ENCODE measurements around the gene GAK. TPM values are rescaled to one million over a fixed set of nuclear protein-coding genes. Genes with fewer than 3 reads are reported as not detected.
A peak's percentile ranks its signal among the peaks of the same experiment; 100 is the strongest.
"Not testable (repeated sequence)": the region's sequence is repeated elsewhere in the genome, so short reads cannot be mapped to it uniquely, and the experiment has no call there.

GAK gene
- total RNA-seq, 1 donor from 2014 or later, result 147 TPM

DNA sequence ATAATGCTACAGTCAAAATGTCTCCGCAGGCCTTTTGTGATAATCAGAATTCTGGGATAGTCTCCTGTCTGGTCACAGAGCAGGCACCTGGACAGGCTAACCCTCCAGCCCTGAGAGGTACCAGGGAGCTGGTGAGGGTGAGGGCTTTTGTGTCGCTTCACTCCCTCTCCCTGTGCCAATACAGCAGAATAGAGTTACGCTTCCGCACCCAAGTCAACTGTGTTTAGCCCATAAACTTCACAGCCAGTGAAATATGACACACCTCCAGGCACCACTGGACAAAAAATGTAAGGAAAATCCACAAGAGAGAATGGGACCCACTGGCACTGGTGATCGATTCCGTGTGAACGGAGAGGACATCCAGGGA, 1.3 kb downstream of the GAK start:
- Mint-ChIP-seq H3K4me1 (peaks cover 41% of the 10 kb centered on the region), H3K36me3 (ENCODE audit: low read depth) (peaks cover 3% of the 10 kb centered on the region), H3K27ac (peak overlapping the region; percentile 95), H3K4me3 (peak overlapping the region; percentile 99), H3K27me3 (no peaks in the 10 kb centered on the region), H3K9me3 (no peaks in the 10 kb centered on the region)
- peak; percentile 64 for DNase-seq
- intact Hi-C loops (cut with micrococcal nuclease), result loop anchor here (1.0 to 5.0 kb wide), 3 partner anchors 9 to 149 kb away; no protein-coding TSS in a partner anchor

DNA sequence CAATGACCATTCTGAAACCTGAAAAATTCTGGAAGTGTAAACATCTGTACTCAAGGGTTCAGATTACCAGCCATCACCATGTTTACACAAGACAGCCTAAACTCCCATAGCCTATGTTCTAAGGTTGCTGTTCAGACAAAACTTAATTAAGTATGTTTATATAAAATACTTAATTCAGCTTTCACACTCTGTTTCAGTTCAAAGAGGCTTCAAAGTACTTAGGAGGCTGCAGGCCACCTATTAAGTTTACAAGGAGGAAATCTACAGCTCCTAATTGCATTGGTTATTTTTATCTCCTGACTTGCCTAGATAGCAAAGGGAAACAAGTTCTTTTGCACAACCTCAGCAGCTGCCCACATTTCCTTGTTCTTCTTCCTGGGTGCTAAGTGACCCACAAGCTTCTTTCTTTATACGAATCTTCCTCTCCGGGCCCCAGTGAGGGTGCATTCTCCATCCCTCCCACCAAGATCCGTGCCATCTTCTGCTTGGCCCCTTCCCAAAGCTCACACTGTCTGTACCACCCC, 2.0 kb downstream of the GAK start:
- peaks cover 42% of the 10 kb centered on the region for H3K4me1 Mint-ChIP-seq
- intact Hi-C loops (cut with micrococcal nuclease), result loop anchor here (1.0 to 5.0 kb wide), 3 partner anchors 8 to 148 kb away; no protein-coding TSS in a partner anchor
- H3K4me3 Mint-ChIP-seq, result peak overlapping the region; percentile 99
- no peaks in the 10 kb centered on the region for H3K27me3 Mint-ChIP-seq
- H3K36me3 Mint-ChIP-seq (ENCODE audit: low read depth), result peaks cover 3% of the 10 kb centered on the region
- H3K27ac Mint-ChIP-seq, result peak overlapping the region; percentile 95
- no peaks in the 10 kb centered on the region for H3K9me3 Mint-ChIP-seq
- peak; percentile 68 for DNase-seq

DNA sequence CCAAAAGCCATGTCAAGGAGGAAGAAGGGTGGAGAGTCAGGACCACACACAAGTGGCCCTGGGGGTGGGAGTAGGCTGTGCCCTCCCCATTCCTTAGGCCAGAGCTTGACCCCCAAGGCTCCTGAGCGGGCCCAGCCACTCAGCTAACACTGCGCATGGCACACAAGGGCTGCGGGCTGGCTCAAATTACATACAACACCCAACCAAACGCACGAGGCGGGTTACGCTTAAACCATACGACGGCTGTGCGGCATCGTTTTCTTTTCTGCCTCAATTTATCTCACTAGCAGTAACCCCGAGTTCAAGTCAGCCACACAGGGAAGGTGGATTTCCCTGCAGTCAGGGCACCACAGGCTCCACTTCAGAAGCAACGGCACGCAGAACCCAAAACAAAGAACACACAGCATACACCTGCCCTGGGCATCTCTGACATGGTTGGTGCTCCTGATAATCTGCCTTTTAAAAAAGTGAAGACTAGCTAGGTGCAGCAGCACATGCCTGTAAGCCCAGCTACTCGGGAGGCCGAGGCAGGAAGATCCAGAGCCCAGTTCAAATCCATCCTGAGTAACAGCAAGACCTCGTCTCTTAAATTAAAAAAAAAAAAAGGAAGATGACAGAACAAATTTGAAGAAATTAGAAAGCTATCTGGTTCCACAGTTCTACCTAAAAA, 2.9 kb downstream of the GAK start:
- no peaks in the 10 kb centered on the region for H3K9me3 Mint-ChIP-seq
- no peak overlapping the region for H3K27ac Mint-ChIP-seq
- no peak for DNase-seq
- intact Hi-C loops (cut with micrococcal nuclease), result no loop called here
- no peak overlapping the region for H3K4me3 Mint-ChIP-seq
- no peaks in the 10 kb centered on the region for H3K27me3 Mint-ChIP-seq
- peaks cover 50% of the 10 kb centered on the region for H3K4me1 Mint-ChIP-seq
- H3K36me3 Mint-ChIP-seq (ENCODE audit: low read depth), result peaks cover 6% of the 10 kb centered on the region

DNA sequence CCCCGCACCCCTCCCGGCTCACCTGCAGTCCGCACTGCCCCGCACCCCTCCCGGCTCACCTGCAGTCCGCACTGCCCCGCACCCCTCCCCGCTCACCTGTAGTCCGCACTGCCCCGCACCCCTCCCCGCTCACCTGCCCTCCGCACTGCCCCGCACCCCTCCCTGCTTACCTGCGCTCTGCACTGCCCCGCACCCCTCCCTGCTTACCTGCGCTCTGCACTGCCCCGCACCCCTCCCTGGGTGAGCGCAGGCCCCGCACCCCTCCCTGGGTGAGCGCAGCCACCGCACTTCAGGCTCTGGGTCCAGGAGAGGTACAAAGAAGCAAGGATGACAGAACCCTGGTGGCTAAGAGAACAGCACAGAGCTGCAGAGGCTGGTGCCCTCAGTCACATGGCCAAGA, 4.5 kb downstream of the GAK start:
- H3K9me3 Mint-ChIP-seq; H3K27ac Mint-ChIP-seq; intact Hi-C loops (cut with micrococcal nuclease); H3K4me3 Mint-ChIP-seq; H3K27me3 Mint-ChIP-seq; DNase-seq: not testable (repeated sequence)
- H3K36me3 Mint-ChIP-seq (ENCODE audit: low read depth), result peaks cover 13% of the 10 kb centered on the region
- peaks cover 48% of the 10 kb centered on the region for H3K4me1 Mint-ChIP-seq

DNA sequence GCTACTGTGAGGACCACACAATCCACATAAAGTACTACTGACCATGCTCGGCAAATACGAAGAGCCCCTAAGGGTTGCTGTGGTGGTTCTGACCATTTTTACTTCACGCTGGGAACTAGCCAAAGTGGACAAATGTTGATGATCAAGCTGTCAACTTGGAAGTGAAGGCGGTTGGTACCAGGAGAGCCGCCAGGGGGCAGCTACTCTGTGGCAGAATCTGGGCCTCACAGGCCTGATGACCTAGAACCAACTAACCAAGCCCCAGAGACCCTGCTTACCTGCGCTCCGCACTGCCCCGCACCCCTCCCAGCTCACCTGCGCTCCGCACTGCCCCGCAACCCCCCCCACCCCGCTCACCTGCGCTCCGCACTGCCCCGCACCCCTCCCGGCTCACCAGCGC, 5.6 kb downstream of the GAK start:
- H3K27ac Mint-ChIP-seq, result no peak overlapping the region
- no peaks in the 10 kb centered on the region for H3K9me3 Mint-ChIP-seq
- intact Hi-C loops (cut with micrococcal nuclease), result no loop called here
- H3K27me3 Mint-ChIP-seq, result no peaks in the 10 kb centered on the region
- DNase-seq, result no peak
- no peak overlapping the region for H3K4me3 Mint-ChIP-seq
- peaks cover 20% of the 10 kb centered on the region for H3K36me3 Mint-ChIP-seq (ENCODE audit: low read depth)
- H3K4me1 Mint-ChIP-seq, result peaks cover 50% of the 10 kb centered on the region

DNA sequence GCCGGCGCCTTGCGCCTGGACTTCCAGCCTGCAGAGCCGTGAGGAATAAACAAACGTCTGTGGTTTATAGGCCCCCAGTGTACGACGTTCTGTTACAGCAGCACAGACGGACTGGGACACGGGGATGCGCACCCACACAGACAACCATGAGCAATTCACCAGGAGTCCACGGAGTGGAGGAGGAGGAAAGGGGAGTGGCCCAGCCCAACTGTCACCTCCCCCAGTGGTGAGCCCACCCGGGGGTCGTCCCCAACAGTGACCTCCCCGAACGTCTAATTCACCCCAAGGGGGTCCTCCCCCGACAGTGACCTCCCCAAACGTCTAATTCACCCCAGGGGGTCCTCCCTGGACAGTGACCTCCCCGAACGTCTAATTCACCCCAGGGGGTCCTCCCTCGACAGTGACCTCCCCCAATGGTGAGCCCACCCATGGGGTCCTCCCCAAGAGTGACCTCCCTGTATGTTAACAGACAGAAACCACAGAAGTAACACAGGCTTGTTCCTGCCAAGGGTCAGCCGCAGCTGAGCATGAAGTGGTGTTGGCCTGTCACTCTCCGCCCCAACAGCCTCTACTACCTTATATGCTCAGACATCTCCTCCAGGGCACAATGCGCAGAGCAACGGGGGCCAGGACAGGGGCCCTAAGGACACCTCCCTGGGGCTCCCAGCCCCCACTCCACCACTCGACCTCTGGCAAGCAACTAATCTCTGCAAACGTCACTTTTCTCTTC, 6.2 kb downstream of the GAK start:
- no peaks in the 10 kb centered on the region for H3K27me3 Mint-ChIP-seq
- H3K4me1 Mint-ChIP-seq, result peaks cover 48% of the 10 kb centered on the region
- H3K27ac Mint-ChIP-seq, result peak overlapping the region; percentile 45
- H3K4me3 Mint-ChIP-seq, result no peak overlapping the region
- H3K36me3 Mint-ChIP-seq (ENCODE audit: low read depth), result peaks cover 24% of the 10 kb centered on the region
- intact Hi-C loops (cut with micrococcal nuclease), result no loop called here
- H3K9me3 Mint-ChIP-seq, result no peaks in the 10 kb centered on the region
- no peak for DNase-seq

DNA sequence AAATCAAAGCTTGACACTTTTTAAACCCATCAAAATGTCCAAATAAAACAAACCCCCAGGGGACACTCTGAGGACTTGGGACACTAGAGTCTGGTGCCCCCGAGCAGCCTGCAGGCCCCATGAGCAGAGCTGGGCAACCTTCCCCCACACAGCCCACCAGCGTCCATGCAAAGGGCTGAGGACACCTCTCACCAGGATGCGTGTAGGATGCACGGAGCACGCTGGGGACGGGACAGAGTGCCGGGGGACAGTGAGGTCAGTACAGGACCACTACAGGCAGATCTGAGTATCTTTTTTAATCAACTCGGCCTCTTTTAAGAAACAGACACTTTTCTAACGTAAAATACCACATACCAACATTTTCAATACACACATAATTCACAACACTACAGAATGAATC, 6.9 kb downstream of the GAK start:
- peaks cover 25% of the 10 kb centered on the region for H3K36me3 Mint-ChIP-seq (ENCODE audit: low read depth)
- no peaks in the 10 kb centered on the region for H3K27me3 Mint-ChIP-seq
- H3K4me1 Mint-ChIP-seq, result peaks cover 41% of the 10 kb centered on the region
- H3K4me3 Mint-ChIP-seq, result no peak overlapping the region
- H3K27ac Mint-ChIP-seq, result peak overlapping the region; percentile 15
- H3K9me3 Mint-ChIP-seq, result no peaks in the 10 kb centered on the region
- intact Hi-C loops (cut with micrococcal nuclease), result no loop called here
- no peak for DNase-seq

DNA sequence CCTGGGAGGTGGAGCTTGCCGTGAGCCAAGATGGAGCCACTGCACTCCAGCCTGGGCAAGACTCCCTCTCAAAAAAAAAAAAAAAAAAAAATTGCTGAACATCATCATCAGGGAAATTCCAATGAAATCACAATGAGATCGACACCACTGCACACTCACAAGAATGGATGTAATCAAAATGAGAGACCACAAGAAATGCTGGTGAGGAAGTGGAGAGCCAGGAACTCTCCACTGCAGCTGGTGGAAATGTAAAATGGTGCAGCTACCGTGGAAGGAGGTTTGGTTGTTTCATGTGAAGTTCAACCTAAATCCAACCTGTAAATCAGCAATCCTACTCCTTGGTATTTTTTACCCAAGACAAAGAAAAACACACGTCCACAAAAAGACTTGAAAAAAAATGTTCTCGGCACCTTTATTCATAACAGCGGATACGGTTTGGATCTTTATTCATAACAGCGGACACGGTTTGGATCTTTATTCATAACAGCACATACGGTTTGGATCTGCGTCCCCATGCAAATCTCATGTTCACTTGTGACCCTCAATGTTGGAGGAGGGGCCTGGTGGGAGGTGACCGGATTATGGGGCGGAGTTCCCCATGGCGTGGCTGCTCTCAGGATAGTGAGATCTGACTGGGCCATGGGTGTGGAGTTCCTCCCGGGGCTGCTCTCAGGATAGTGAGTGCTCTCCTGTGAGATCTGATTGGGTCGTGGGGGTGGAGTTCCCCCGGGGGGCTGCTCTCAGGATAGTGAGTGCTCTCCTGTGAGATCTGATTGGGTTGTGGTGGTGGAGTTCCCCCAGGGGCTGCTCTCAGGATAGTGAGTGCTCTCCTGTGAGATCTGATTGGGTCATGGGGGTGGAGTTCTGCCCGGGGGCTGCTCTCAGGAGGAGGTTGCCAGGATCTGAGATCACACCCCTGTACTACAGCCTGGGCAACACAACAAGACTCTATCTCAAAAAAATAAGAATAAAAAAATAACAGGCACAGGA, 7.7 kb downstream of the GAK start:
- Mint-ChIP-seq H3K27ac (peak overlapping the region; percentile 90), H3K36me3 (ENCODE audit: low read depth) (peaks cover 31% of the 10 kb centered on the region), H3K27me3 (no peaks in the 10 kb centered on the region), H3K4me3 (peak overlapping the region; percentile 24), H3K9me3 (no peaks in the 10 kb centered on the region), H3K4me1 (peaks cover 41% of the 10 kb centered on the region)
- no peak for DNase-seq
- intact Hi-C loops (cut with micrococcal nuclease), result loop anchor here (1.0 kb wide), 1 partner anchor 45 kb away; no protein-coding TSS in a partner anchor

DNA sequence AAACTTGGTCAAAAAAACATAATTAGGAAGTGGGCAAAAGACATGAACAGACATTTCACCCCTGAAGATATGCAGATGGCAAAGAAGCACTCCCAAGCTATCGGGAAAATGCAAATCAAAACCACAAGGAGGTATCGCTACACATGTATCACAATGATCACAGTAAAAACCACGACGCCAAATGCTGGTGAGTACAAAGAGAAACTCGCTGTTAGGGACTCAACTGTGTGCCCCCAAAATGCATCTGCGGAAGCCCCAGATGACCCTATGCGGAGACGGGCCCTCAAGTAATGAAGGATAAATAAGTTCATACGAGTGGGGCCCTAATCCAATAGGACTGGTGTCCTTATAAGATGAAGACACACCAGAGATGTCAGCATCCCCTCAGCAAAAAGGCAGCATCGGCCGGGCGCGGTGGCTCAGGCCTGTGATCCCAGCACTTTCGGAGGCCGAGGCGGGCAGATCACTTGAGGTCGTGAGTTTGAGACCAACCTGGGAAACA, 10.2 kb downstream of the GAK start:
- no peaks in the 10 kb centered on the region for H3K9me3 Mint-ChIP-seq
- no peak for DNase-seq
- H3K27ac Mint-ChIP-seq, result peak overlapping the region; percentile 18
- no peaks in the 10 kb centered on the region for H3K27me3 Mint-ChIP-seq
- peaks cover 48% of the 10 kb centered on the region for H3K4me1 Mint-ChIP-seq
- H3K36me3 Mint-ChIP-seq (ENCODE audit: low read depth), result peaks cover 37% of the 10 kb centered on the region
- peak overlapping the region; percentile 27 for H3K4me3 Mint-ChIP-seq
- intact Hi-C loops (cut with micrococcal nuclease), result loop anchor here (1.0 kb wide), 1 partner anchor 8 kb away; no protein-coding TSS in a partner anchor

DNA sequence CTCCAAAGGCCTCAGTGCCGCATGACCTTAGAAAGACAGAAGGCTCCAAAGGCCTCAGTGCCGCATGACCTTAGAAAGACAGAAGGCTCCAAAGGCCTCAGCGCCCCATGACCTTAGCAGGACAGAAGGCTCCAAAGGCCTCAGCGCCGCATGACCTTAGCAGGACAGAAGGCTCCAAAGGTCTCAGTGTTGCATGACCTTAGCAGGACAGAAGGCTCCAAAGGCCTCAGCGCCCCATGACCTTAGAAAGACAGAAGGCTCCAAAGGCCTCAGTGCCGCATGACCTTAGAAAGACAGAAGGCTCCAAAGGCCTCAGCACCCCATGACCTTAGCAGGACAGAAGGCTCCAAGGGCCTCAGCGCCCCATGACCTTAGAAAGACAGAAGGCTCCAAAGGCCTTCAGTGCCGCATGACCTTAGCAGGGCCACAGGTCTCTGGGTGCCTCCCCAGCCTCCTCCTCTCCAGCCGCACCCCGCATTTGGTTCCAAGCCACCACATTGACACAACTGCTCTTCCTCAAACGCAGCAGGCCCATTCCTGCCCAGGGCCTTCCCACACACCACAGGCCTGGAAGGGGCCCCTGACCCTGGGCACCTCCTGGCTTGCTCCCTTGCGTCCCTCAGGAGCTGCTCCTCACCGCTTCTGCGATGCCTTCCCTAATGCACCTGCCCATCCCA, 13.0 kb downstream of the GAK start:
- H3K4me3 Mint-ChIP-seq; intact Hi-C loops (cut with micrococcal nuclease); H3K9me3 Mint-ChIP-seq; DNase-seq; H3K27ac Mint-ChIP-seq; H3K27me3 Mint-ChIP-seq: not testable (repeated sequence)
- H3K4me1 Mint-ChIP-seq, result peaks cover 49% of the 10 kb centered on the region
- H3K36me3 Mint-ChIP-seq (ENCODE audit: low read depth), result peaks cover 30% of the 10 kb centered on the region

DNA sequence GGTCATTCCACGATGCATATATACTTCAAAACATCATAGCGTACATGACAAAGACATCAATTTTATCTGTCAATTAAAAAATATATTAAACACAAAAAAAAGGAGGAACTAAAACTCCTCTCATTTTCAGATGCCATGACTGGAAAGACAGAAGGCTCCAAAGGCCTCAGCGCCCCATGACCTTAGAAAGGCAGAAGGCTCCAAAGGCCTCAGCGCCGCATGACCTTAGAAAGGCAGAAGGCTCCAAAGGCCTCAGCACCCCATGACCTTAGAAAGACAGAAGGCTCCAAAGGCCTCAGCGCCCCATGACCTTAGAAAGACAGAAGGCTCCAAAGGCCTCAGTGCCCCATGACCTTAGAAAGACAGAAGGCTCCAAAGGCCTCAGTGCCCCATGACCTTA, 13.5 kb downstream of the GAK start:
- DNase-seq; H3K9me3 Mint-ChIP-seq; H3K4me3 Mint-ChIP-seq; H3K27me3 Mint-ChIP-seq; H3K27ac Mint-ChIP-seq; intact Hi-C loops (cut with micrococcal nuclease): not testable (repeated sequence)
- H3K36me3 Mint-ChIP-seq (ENCODE audit: low read depth), result peaks cover 29% of the 10 kb centered on the region
- peaks cover 47% of the 10 kb centered on the region for H3K4me1 Mint-ChIP-seq

DNA sequence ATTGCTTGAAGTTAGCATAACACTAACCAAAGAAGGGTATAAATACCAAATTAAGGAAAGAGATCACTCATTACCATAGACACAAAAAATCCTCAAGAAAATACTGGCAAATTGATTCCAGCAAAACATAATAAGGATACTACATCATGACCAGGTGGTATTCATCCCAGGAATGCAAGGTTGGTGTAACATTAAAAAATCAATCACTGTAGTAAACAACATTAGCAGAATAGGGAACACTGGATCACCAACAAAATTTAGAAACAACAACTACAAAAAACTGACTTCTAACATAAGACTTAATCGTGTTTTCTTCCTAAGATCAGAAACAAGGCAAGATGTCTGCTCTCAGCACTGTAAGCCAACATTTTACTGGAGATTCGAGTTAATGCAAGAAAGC, 14.1 kb downstream of the GAK start:
- Mint-ChIP-seq H3K36me3 (ENCODE audit: low read depth) (peaks cover 28% of the 10 kb centered on the region), H3K4me1 (peaks cover 47% of the 10 kb centered on the region), H3K27me3 (no peaks in the 10 kb centered on the region), H3K9me3 (no peaks in the 10 kb centered on the region), H3K27ac (no peak overlapping the region), H3K4me3 (no peak overlapping the region)
- DNase-seq, result no peak
- intact Hi-C loops (cut with micrococcal nuclease), result loop anchor here (2.0 kb wide), 1 partner anchor 13 kb away; no protein-coding TSS in a partner anchor

DNA sequence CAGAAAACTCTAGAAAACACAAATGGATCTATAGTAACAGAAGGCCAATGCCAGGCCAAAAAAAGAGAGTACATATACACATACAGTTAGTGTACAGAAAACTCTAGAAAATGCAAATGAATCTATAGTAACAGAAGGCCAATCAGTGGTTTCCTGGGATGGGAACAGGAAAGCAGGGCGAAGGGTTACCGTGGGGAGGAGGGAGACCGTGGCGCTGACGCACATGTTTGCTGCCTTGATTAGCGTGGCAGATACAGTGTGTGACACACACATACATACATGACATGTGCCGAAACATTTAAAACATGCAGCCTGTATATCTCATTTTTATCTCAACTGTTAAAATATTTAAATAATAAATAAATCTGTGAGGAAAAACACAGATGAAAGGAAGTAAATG, 14.7 kb downstream of the GAK start:
- DNase-seq, result no peak
- intact Hi-C loops (cut with micrococcal nuclease), result loop anchor here (2.0 kb wide), 1 partner anchor 13 kb away; no protein-coding TSS in a partner anchor
- H3K27ac Mint-ChIP-seq, result no peak overlapping the region
- H3K4me3 Mint-ChIP-seq, result no peak overlapping the region
- peaks cover 42% of the 10 kb centered on the region for H3K4me1 Mint-ChIP-seq
- H3K36me3 Mint-ChIP-seq (ENCODE audit: low read depth), result peaks cover 26% of the 10 kb centered on the region
- H3K9me3 Mint-ChIP-seq, result no peaks in the 10 kb centered on the region
- H3K27me3 Mint-ChIP-seq, result no peaks in the 10 kb centered on the region
